BJ (cell line): ENCODE data around the gene CLHC1. TPM values are rescaled to one million over a fixed set of nuclear protein-coding genes. Genes with fewer than 3 reads are reported as not detected.

Source experiments
- CTCF ChIA-PET: fragments of 350-600 bp; formaldehyde crosslinking; extraction: SDS; loops from one replicate; lab custom pipeline; 2021; ENCODE audit warnings: antibody characterized with exemption, inconsistent platforms; lab: Yijun Ruan, JAX
- POLR2A ChIA-PET: fragments of 300-600 bp; sonication (Branson Sonifier 250); formaldehyde crosslinking; extraction: SDS; loops from one replicate; lab custom pipeline; 2021; ENCODE audit warnings: antibody characterized with exemption; lab: Charles Lee
- DNase-seq: peaks from one replicate; pipeline ENCODE4 v3.0.0-alpha.2; 2011; ENCODE audit warnings: low read depth
- H3K27me3 ChIP-seq: 2 replicates; pipeline ENCODE4 v1.6.0; 2011; ENCODE audit warnings: low read length; ENCODE audit not compliant: control insufficient read depth, insufficient read depth
- H3K36me3 ChIP-seq: 2 replicates; pipeline ENCODE4 v1.5.1; 2011; ENCODE audit warnings: low read length; ENCODE audit not compliant: control insufficient read depth, insufficient read depth
- H3K4me3 ChIP-seq: 2 replicates; pipeline ENCODE4 v1.5.1; 2011; ENCODE audit warnings: low read depth, mild to moderate bottlenecking, control low read depth, low read length
- CTCF ChIP-seq: IDR thresholded peaks from 2 replicates; pipeline ENCODE4 v1.5.1; 2011; ENCODE audit warnings: low read depth, mild to moderate bottlenecking, control low read depth, inconsistent platforms, low read length, moderate library complexity; ENCODE audit not compliant: insufficient read depth
- polyA plus RNA-seq: library from polyadenylated mRNA; depleted of rRNA; stranded (reverse); fragments of >200 nt; gene quantifications from 2 replicates; pipeline ENCODE4 v1.2.3, GENCODE V29; 2011

CLHC1 gene
- polyA plus RNA-seq, 1 experiment = 3.8 TPM

GRCh38 chr2:55152475-55153412 is 79.3 kb downstream of the CLHC1 start:
- DNase-seq = no peak
- Histone ChIP-seq H3K27me3 (no peaks in the 10 kb centered on the region), H3K36me3 (no peaks in the 10 kb centered on the region), H3K4me3 (no peak overlapping the region)
- no peak for TF ChIP-seq CTCF
- POLR2A ChIA-PET = interaction anchor here (0.6 kb wide), 1 partner anchor 34 kb away, joined by 5 read pairs; no protein-coding TSS in a partner anchor
- CTCF ChIA-PET = interaction anchor here (0.6 to 2.0 kb wide), 7 partner anchors 16 to 253 kb away, joined by 3 to 7 read pairs (median 4); partner anchors contain the start of gene RTN4

- POLR2A ChIA-PET = no interaction called here
- CTCF ChIA-PET = interaction anchor here (0.6 to 2.0 kb wide), 3 partner anchors 17 to 103 kb away, joined by 3 to 6 read pairs (median 5); no protein-coding TSS in a partner anchor
- Histone ChIP-seq H3K36me3 (no peaks in the 10 kb centered on the region), H3K4me3 (no peak overlapping the region), H3K27me3 (no peaks in the 10 kb centered on the region)
- no peak for DNase-seq
- no peak for TF ChIP-seq CTCF
Observed at GRCh38 chr2:55151733-55152433, 80.2 kb downstream of the CLHC1 start.

GRCh38 chr2:55150834-55151233 is 81.3 kb downstream of the CLHC1 start:
- POLR2A ChIA-PET = no interaction called here
- no peak for TF ChIP-seq CTCF
- no peak for DNase-seq
- CTCF ChIA-PET = interaction anchor here (1.3 kb wide), 1 partner anchor 10 kb away, joined by 3 read pairs; no protein-coding TSS in a partner anchor
- Histone ChIP-seq H3K27me3 (no peaks in the 10 kb centered on the region), H3K4me3 (no peak overlapping the region), H3K36me3 (no peaks in the 10 kb centered on the region)

- no peak for TF ChIP-seq CTCF
- H3K27me3 ChIP-seq = no peaks in the 10 kb centered on the region
- CTCF ChIA-PET = no interaction called here
- no peak overlapping the region for H3K4me3 ChIP-seq
- DNase-seq = peak; percentile 91
- no peaks in the 10 kb centered on the region for H3K36me3 ChIP-seq
- POLR2A ChIA-PET = no interaction called here
Observed at GRCh38 chr2:55148269-55148668, 83.8 kb downstream of the CLHC1 start.

GRCh38 chr2:55147531-55147930 is 84.6 kb downstream of the CLHC1 start:
- no peak for DNase-seq
- no peaks in the 10 kb centered on the region for H3K36me3 ChIP-seq
- no peaks in the 10 kb centered on the region for H3K27me3 ChIP-seq
- no peak overlapping the region for H3K4me3 ChIP-seq
- no peak for TF ChIP-seq CTCF
- ChIA-PET POLR2A (no interaction called here), CTCF (no interaction called here)
